Mesenchymal stem cell (in vitro differentiated cells and primary cell): ENCODE results near the gene MBTPS1.

ENCODE experiments used
- DNase-seq: peaks from one replicate; pipeline ENCODE4 v3.0.0-alpha.2; 2013
- H2AFZ ChIP-seq: one replicate; pipeline ENCODE4 v1.6.1; 2013; ENCODE audit warnings: low read depth, mild to moderate bottlenecking, control low read depth, inconsistent platforms, low read length, moderate library complexity
- H2AK5ac ChIP-seq: 2 replicates; pipeline ENCODE4 v1.6.1; 2013; ENCODE audit warnings: low read length, moderate library complexity, mild to moderate bottlenecking, inconsistent platforms; ENCODE audit not compliant: severe bottlenecking
- H2BK120ac ChIP-seq: one replicate; pipeline ENCODE4 v1.6.1; 2013; ENCODE audit warnings: low read depth, mild to moderate bottlenecking, inconsistent platforms, low read length, moderate library complexity
- H2BK12ac ChIP-seq, 2 experiments: one replicate each; pipeline ENCODE4 v1.6.1; 2013; ENCODE audit warnings: inconsistent platforms in 2 of 2, low read length in 2 of 2, mild to moderate bottlenecking in 2 of 2, moderate library complexity in 2 of 2, control low read depth in 1 of 2
- H2BK15ac ChIP-seq: one replicate; pipeline ENCODE4 v1.6.1; 2013; ENCODE audit warnings: mild to moderate bottlenecking, low read depth, inconsistent platforms; ENCODE audit not compliant: poor library complexity, severe bottlenecking
- H2BK5ac ChIP-seq: 2 replicates; pipeline ENCODE4 v1.6.1; 2013; ENCODE audit warnings: low read depth, mild to moderate bottlenecking, low read length, control low read depth, inconsistent platforms; ENCODE audit not compliant: poor library complexity, severe bottlenecking
- H3K14ac ChIP-seq, 2 experiments: one replicate each; pipeline ENCODE4 v1.6.1; 2013; ENCODE audit warnings: inconsistent platforms in 2 of 2, low read length in 2 of 2, control low read depth in 1 of 2, mild to moderate bottlenecking in 1 of 2, moderate library complexity in 1 of 2
- H3K18ac ChIP-seq, 2 experiments: one replicate each; pipeline ENCODE4 v1.6.1; 2013; ENCODE audit warnings: inconsistent platforms in 2 of 2, low read length in 2 of 2, control low read depth in 1 of 2, low read depth in 1 of 2, mild to moderate bottlenecking in 1 of 2
- H3K23ac ChIP-seq, 2 experiments: one replicate each; pipeline ENCODE4 v1.6.1; 2013; ENCODE audit warnings: inconsistent platforms in 2 of 2, low read length in 2 of 2, mild to moderate bottlenecking in 2 of 2, moderate library complexity in 2 of 2, control low read depth in 1 of 2
- H3K27ac ChIP-seq: 2 replicates; pipeline ENCODE4 v1.5.1; 2013; ENCODE audit warnings: mild to moderate bottlenecking, moderate library complexity, low read length, control low read depth, inconsistent platforms; ENCODE audit not compliant: poor library complexity, severe bottlenecking
- H3K27me3 ChIP-seq, 2 experiments: 2 replicates each; pipeline versions ENCODE4 v1.6.1 to v1.7.0; 2013; ENCODE audit warnings: low read length in 2 of 2, mild to moderate bottlenecking in 2 of 2, moderate library complexity in 2 of 2, control low read depth in 1 of 2, inconsistent platforms in 1 of 2; ENCODE audit not compliant: control insufficient read depth in 1 of 2, insufficient read depth in 1 of 2
- H3K36me3 ChIP-seq, 2 experiments: 2 replicates each; pipeline versions ENCODE4 v1.6.1 to v1.7.0; 2013; ENCODE audit warnings: low read length in 2 of 2, control low read depth in 1 of 2, inconsistent platforms in 1 of 2, low read depth in 1 of 2, mild to moderate bottlenecking in 1 of 2; ENCODE audit not compliant: insufficient read depth in 2 of 2, control insufficient read depth in 1 of 2
- H3K4ac ChIP-seq, 2 experiments: one replicate each; pipeline ENCODE4 v1.6.1; 2013; ENCODE audit warnings: inconsistent platforms in 2 of 2, low read length in 2 of 2, mild to moderate bottlenecking in 2 of 2, moderate library complexity in 2 of 2, control low read depth in 1 of 2, low read depth in 1 of 2
- H3K4me1 ChIP-seq: 2 replicates; pipeline ENCODE4 v1.6.1; 2013; ENCODE audit warnings: low read depth, low read length, control low read depth; ENCODE audit not compliant: control insufficient read depth, insufficient read depth
- H3K4me2 ChIP-seq: 2 replicates; pipeline ENCODE4 v1.6.1; 2013; ENCODE audit warnings: low read length, mild to moderate bottlenecking, inconsistent platforms; ENCODE audit not compliant: poor library complexity, severe bottlenecking
- H3K4me3 ChIP-seq, 2 experiments: 2 replicates each; pipeline versions ENCODE4 v1.5.1 to v1.7.0; 2013; ENCODE audit warnings: low read length in 2 of 2, mild to moderate bottlenecking in 2 of 2, control low read depth in 1 of 2, low read depth in 1 of 2; ENCODE audit not compliant: insufficient read depth in 1 of 2
- H3K79me1 ChIP-seq: replicated peaks from 2 replicates; pipeline ENCODE4 v1.6.1; 2013; ENCODE audit warnings: mild to moderate bottlenecking, control low read depth, low read length, inconsistent platforms; ENCODE audit not compliant: poor library complexity, severe bottlenecking
- H3K9ac ChIP-seq: 2 replicates; pipeline ENCODE4 v1.7.0; 2013; ENCODE audit warnings: mild to moderate bottlenecking, low read length, moderate library complexity
- H3K9me3 ChIP-seq: 2 replicates; pipeline ENCODE4 v1.7.0; 2013; ENCODE audit warnings: mild to moderate bottlenecking, low read length; ENCODE audit not compliant: control insufficient read depth
- H4K8ac ChIP-seq: one replicate; pipeline ENCODE4 v1.6.1; 2013; ENCODE audit warnings: inconsistent platforms, mild to moderate bottlenecking, low read length, moderate library complexity
- H4K91ac ChIP-seq: one replicate; pipeline ENCODE4 v1.6.1; 2013; ENCODE audit warnings: mild to moderate bottlenecking, low read length, inconsistent platforms
- WGBS: methylation state at CpG from one replicate; pipeline ENCODE4 v1.1.7; 2013; ENCODE audit warnings: mixed read lengths; 5-methylcytosine and 5-hydroxymethylcytosine counted together

MBTPS1 gene

DNA sequence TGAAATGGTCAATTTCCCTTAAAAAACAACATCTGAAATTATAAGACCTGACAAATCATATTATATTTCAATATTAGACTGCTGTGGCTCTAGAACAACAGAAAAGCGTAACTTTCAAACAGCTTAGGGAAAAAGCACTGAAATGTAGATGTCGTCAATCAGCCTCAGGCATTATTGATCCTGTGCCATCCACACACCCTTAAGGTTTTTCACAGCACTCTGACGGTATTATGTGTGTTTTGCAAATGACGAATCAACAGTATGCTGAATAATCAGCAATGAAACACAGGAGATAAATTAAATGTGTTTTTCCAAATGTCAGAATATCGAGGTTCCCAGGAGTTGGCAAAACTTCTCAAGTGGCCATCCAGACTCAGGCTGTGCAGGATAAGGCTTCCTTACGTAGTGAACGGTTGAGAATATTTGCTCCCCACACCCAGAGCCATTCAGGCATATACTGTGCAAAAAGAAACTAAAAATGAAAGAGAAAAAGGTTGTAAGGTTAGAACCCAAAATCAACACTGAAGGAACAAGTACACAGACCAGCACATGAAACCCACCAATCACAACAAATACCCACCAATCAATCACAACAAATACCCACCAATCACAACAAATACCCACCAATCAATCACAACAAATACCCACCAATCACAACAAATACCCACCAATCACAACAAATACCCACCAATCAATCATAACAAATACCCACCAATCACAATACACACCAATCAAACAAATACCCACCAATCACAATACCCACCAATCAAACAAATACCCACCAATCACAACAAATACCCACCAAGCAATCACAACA lies 7.7 kb upstream of the MBTPS1 start:
- Histone ChIP-seq H3K18ac (no peak overlapping the region), H2BK15ac (no peak overlapping the region), H3K4ac (no peak overlapping the region), H4K8ac (no peak overlapping the region), H3K14ac (no peak overlapping the region), H2AK5ac (no peak overlapping the region), H2BK120ac (no peak overlapping the region), H3K4me2 (no peak overlapping the region), H3K27ac (no peak overlapping the region), H3K23ac (no peak overlapping the region), H3K4me3 (no peak overlapping the region), H3K36me3 (peaks cover 22 to 63% of the 10 kb centered on the region in 2 experiments), H3K9me3 (no peaks in the 10 kb centered on the region), H2AFZ (no peak overlapping the region), H2BK12ac (no peak overlapping the region), H3K27me3 (no peaks in the 10 kb centered on the region), H3K4me1 (no peaks in the 10 kb centered on the region), H4K91ac (no peak overlapping the region), H3K9ac (no peak overlapping the region), H2BK5ac (no peak overlapping the region), H3K79me1 (peaks cover 6% of the 10 kb centered on the region)
- DNase-seq, result no peak
- WGBS, result 95% methylated on average over 5 of the region's 7 CpGs

DNA sequence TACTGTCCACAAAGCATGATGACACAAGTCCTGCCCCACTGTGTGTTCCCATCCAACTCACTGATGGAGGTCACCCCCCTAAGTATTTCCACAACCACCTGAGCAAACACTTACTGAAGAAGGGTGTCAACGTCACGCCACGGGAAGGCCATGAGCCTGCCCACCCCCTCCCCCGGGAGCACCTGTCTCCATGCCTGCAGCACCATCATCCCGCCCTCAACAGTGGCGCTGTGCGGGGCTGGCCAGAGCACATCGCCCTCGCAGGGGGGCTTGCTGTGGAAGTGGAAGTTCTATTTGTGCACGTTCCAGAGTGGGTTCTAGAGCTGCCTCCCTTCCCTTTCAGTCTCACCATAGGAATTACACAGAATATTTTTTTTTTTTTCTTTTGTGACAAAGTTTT lies 4.3 kb upstream of the MBTPS1 start:
- H4K8ac ChIP-seq, result no peak overlapping the region
- H3K27ac ChIP-seq, result no peak overlapping the region
- H3K18ac ChIP-seq, result no peak overlapping the region
- H2AK5ac ChIP-seq, result no peak overlapping the region
- no peak overlapping the region for H2BK12ac ChIP-seq
- H2BK15ac ChIP-seq, result no peak overlapping the region
- H2AFZ ChIP-seq, result no peak overlapping the region
- no peak overlapping the region for H3K4me3 ChIP-seq
- peaks cover 15 to 36% of the 10 kb centered on the region in 2 experiments for H3K36me3 ChIP-seq
- no peak overlapping the region for H2BK5ac ChIP-seq
- peaks cover 5% of the 10 kb centered on the region for H3K79me1 ChIP-seq
- H3K9me3 ChIP-seq, result no peaks in the 10 kb centered on the region
- no peaks in the 10 kb centered on the region for H3K27me3 ChIP-seq
- WGBS, result 93% methylated on average over 8 of the region's 10 CpGs
- H3K14ac ChIP-seq, result no peak overlapping the region
- no peak overlapping the region for H4K91ac ChIP-seq
- no peak for DNase-seq
- H3K9ac ChIP-seq, result no peak overlapping the region
- H3K4me1 ChIP-seq, result peaks cover 5% of the 10 kb centered on the region
- H3K4me2 ChIP-seq, result no peak overlapping the region
- H2BK120ac ChIP-seq, result no peak overlapping the region
- no peak overlapping the region for H3K23ac ChIP-seq
- H3K4ac ChIP-seq, result no peak overlapping the region

DNA sequence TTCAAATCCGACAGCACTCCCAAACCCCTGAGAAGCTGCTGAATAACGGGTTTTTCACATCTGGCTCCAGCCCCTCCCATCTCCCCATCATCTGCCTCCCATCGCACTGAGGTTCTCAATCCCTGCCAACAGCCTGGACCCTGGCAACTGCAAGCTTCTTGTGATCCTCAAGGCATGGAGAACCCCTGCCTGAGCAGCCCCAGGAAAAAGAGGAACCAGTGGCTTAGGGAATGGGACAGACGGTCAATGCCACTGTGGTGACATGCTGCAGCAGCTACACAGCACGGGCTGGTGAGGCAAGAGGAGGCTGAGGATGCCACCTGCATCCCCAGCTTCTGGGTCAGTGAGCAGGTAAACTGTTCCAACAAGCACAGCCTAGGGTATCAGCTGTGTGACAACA lies 3.3 kb upstream of the MBTPS1 start:
- no peaks in the 10 kb centered on the region for H3K9me3 ChIP-seq
- no peak overlapping the region for H3K4me3 ChIP-seq
- no peak overlapping the region for H2AK5ac ChIP-seq
- H2BK12ac ChIP-seq, result no peak overlapping the region
- H3K4me1 ChIP-seq, result peaks cover 7% of the 10 kb centered on the region
- H4K8ac ChIP-seq, result no peak overlapping the region
- no peak overlapping the region for H3K9ac ChIP-seq
- DNase-seq, result no peak
- H2BK15ac ChIP-seq, result no peak overlapping the region
- H3K14ac ChIP-seq, result no peak overlapping the region
- H3K4me2 ChIP-seq, result no peak overlapping the region
- H4K91ac ChIP-seq, result no peak overlapping the region
- no peak overlapping the region for H2BK5ac ChIP-seq
- H3K23ac ChIP-seq, result no peak overlapping the region
- no peak overlapping the region for H2AFZ ChIP-seq
- H3K79me1 ChIP-seq, result peaks cover 4% of the 10 kb centered on the region
- peaks cover 15 to 35% of the 10 kb centered on the region in 2 experiments for H3K36me3 ChIP-seq
- H3K4ac ChIP-seq, result no peak overlapping the region
- H3K27ac ChIP-seq, result no peak overlapping the region
- 84% methylated on average over 5 of the region's 5 CpGs for WGBS
- H2BK120ac ChIP-seq, result no peak overlapping the region
- H3K18ac ChIP-seq, result no peak overlapping the region
- no peaks in the 10 kb centered on the region for H3K27me3 ChIP-seq

DNA sequence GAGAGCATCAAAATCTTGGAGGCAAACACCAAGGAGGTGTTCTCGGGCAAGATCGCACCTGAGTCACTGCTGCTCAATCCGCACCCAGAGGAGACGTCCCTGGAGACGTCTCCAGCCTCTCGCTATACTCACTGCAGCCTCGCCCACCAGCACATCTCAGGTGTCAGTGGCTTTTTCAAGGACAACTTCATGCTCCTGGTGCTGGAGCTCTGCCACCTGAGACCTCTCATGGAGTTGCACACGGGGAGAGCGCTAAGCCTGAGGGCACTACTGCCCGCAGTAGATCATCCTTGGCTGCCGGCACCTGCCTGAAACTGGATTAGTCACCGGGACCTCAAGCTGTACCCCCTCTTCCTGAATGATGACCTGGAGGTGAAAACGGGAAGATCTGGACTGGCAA lies 2.6 kb upstream of the MBTPS1 start:
- H2BK5ac ChIP-seq, result no peak overlapping the region
- H3K14ac ChIP-seq, result no peak overlapping the region
- H3K4me1 ChIP-seq, result peaks cover 8% of the 10 kb centered on the region
- no peak overlapping the region for H3K27ac ChIP-seq
- H2AK5ac ChIP-seq, result no peak overlapping the region
- H3K4ac ChIP-seq, result no peak overlapping the region
- H3K9ac ChIP-seq, result no peak overlapping the region
- H3K23ac ChIP-seq, result no peak overlapping the region
- H4K91ac ChIP-seq, result no peak overlapping the region
- peaks cover 15 to 33% of the 10 kb centered on the region in 2 experiments for H3K36me3 ChIP-seq
- no peak for DNase-seq
- no peak overlapping the region for H2BK12ac ChIP-seq
- 91% methylated on average over 13 of the region's 13 CpGs for WGBS
- H2BK15ac ChIP-seq, result no peak overlapping the region
- H3K18ac ChIP-seq, result no peak overlapping the region
- no peak overlapping the region for H2AFZ ChIP-seq
- H2BK120ac ChIP-seq, result no peak overlapping the region
- H3K4me2 ChIP-seq, result no peak overlapping the region
- H3K79me1 ChIP-seq, result peaks cover 4% of the 10 kb centered on the region
- H3K4me3 ChIP-seq, result no peak overlapping the region
- H3K9me3 ChIP-seq, result no peaks in the 10 kb centered on the region
- H4K8ac ChIP-seq, result no peak overlapping the region
- no peaks in the 10 kb centered on the region for H3K27me3 ChIP-seq
